Measurements from ENCODE around the gene CHCHD3. TPM values are rescaled to one million over a fixed set of nuclear protein-coding genes. Genes with fewer than 3 reads are reported as not detected.

CHCHD3 gene
- polyA plus RNA-seq, 2 of the 4 experiments (the other 2 are of a cell fraction), result 96.7 to 139 TPM

GRCh38 chr7:132993377-132994013 lies 88.4 kb downstream of the CHCHD3 start:
- Histone ChIP-seq H3K4me3 (no peak overlapping the region), H3K9me3 (no peaks in the 10 kb centered on the region), H3K4me2 (no peak overlapping the region), H3K27ac (no peak overlapping the region), H3K4me1 (peaks cover 16% of the 10 kb centered on the region; the same call in 1 of the 3 replicates)
- DNase-seq (ENCODE audit: low read depth in 1 of 2, low spot score in 1 of 2), result no peak
- ATAC-seq, result no peak
- WGBS (ENCODE audit: missing lambda C conversion rate), result 90% methylated on average over 5 of the region's 5 CpGs
- ChIA-PET POLR2A (no interaction called here), CTCF (no interaction called here)
- no peak for FAIRE-seq
- no peak for TF ChIP-seq BCL3 (IDR thresholded peaks at IDR 0.05)
- TF ChIP-seq CEBPB (IDR thresholded peaks at IDR 0.05), result no peak
- TF ChIP-seq POLR2AphosphoS2 (conservative IDR thresholded peaks at IDR 0.05; ENCODE audit: low read length), result no peak
- TF ChIP-seq E2F6 (IDR thresholded peaks at IDR 0.05; ENCODE audit: borderline replicate concordance, low read depth), result no peak
- no peak for TF ChIP-seq HOXB13 (CRISPR knock-in tag; IDR thresholded peaks at IDR 0.05; ENCODE audit: low read depth)
- no peak for TF ChIP-seq CHD4 (IDR thresholded peaks at IDR 0.05; ENCODE audit: borderline replicate concordance)
- TF ChIP-seq SREBF2 (IDR thresholded peaks at IDR 0.05), result no peak
- no peak for TF ChIP-seq MAZ (IDR thresholded peaks at IDR 0.05; ENCODE audit: borderline replicate concordance, low read depth, low read length)

GRCh38 chr7:132991615-132992587 lies 90.0 kb downstream of the CHCHD3 start:
- FAIRE-seq, result no peak
- no peak for ATAC-seq
- Histone ChIP-seq H3K27ac (no peak overlapping the region), H3K4me2 (no peak overlapping the region), H3K4me1 (peaks cover 16% of the 10 kb centered on the region; the same call in 1 of the 3 replicates), H3K4me3 (no peak overlapping the region), H3K9me3 (no peaks in the 10 kb centered on the region)
- WGBS (ENCODE audit: missing lambda C conversion rate), result 81% methylated on average over 9 of the region's 9 CpGs
- TF ChIP-seq RNF2 (IDR thresholded peaks at IDR 0.05; ENCODE audit: borderline replicate concordance, low read depth), result no peak
- no peak for TF ChIP-seq GATA3 (IDR thresholded peaks at IDR 0.05; ENCODE audit: borderline replicate concordance)
- no peak for TF ChIP-seq ZSCAN20 (CRISPR knock-in tag; IDR thresholded peaks at IDR 0.05)
- no peak for TF ChIP-seq BHLHE40 (IDR thresholded peaks at IDR 0.05; ENCODE audit: low read depth, low read length)
- no peak for TF ChIP-seq RCOR1 (IDR thresholded peaks at IDR 0.05; ENCODE audit: low read depth, low read length)
- no peak for TF ChIP-seq ZNF302 (CRISPR knock-in tag; IDR thresholded peaks at IDR 0.05)
- TF ChIP-seq ZC3H11A (IDR thresholded peaks at IDR 0.05), result no peak
- TF ChIP-seq HOXB5 (CRISPR knock-in tag; IDR thresholded peaks at IDR 0.05), result no peak
- no peak for TF ChIP-seq NFE2L2 (conservative IDR thresholded peaks at IDR 0.05; ENCODE audit: low read length)
- TF ChIP-seq HOXA7 (CRISPR knock-in tag; IDR thresholded peaks at IDR 0.05), result no peak
- ChIA-PET POLR2A (interaction anchor here (1.6 kb wide), 1 partner anchor 90 kb away, joined by 4 read pairs; the partner anchor contains the start of gene CHCHD3), CTCF (interaction anchor here (1.4 kb wide), 1 partner anchor 10 kb away, joined by 4 read pairs; no protein-coding TSS in a partner anchor)
- DNase-seq (ENCODE audit: low read depth in 1 of 2, low spot score in 1 of 2), result no peak

GRCh38 chr7:132988117-132988516 lies 93.8 kb downstream of the CHCHD3 start:
- POLR2A ChIA-PET, result no interaction called here
- no peak for DNase-seq (ENCODE audit: low read depth in 1 of 2, low spot score in 1 of 2)
- ATAC-seq, result no peak

More at GRCh38 chr7:132988117-132988516, 93.8 kb downstream of the CHCHD3 start:
- H3K4me1 ChIP-seq, result peaks cover 13% of the 10 kb centered on the region; the same call in 1 of the 3 replicates
- CTCF ChIA-PET, result no interaction called here
- no peak for TF ChIP-seq TFCP2L1 (CRISPR knock-in tag; IDR thresholded peaks at IDR 0.05)
- TF ChIP-seq ZFP36 (IDR thresholded peaks at IDR 0.05; ENCODE audit: borderline replicate concordance, partially characterized antibody), result no peak
- TF ChIP-seq ZC3H11A (IDR thresholded peaks at IDR 0.05), result no peak
- no peak for TF ChIP-seq ZSCAN20 (CRISPR knock-in tag; IDR thresholded peaks at IDR 0.05)
- TF ChIP-seq POLR2AphosphoS2 (conservative IDR thresholded peaks at IDR 0.05; ENCODE audit: low read length), result no peak
- TF ChIP-seq NPAS2 (CRISPR knock-in tag; IDR thresholded peaks at IDR 0.05; ENCODE audit: borderline replicate concordance), result no peak
- TF ChIP-seq RNF2 (IDR thresholded peaks at IDR 0.05; ENCODE audit: borderline replicate concordance, low read depth), result no peak
- TF ChIP-seq MYC (IDR thresholded peaks at IDR 0.05; ENCODE audit: borderline replicate concordance, low read length), result no peak
- no peak for TF ChIP-seq SMC3 (IDR thresholded peaks at IDR 0.05)
- TF ChIP-seq CBX2 (IDR thresholded peaks at IDR 0.05; ENCODE audit: borderline replicate concordance, low read depth), result no peak
- TF ChIP-seq FOXS1 (CRISPR knock-in tag; IDR thresholded peaks at IDR 0.05), result no peak
- TF ChIP-seq HOXB13 (CRISPR knock-in tag; IDR thresholded peaks at IDR 0.05; ENCODE audit: low read depth), result no peak
- TF ChIP-seq TP53 (CRISPR knock-in tag; IDR thresholded peaks at IDR 0.05), result no peak
- no peak for FAIRE-seq
- no peak overlapping the region for H3K27ac ChIP-seq
- H3K4me3 ChIP-seq, result no peak overlapping the region
- no peak overlapping the region for H3K4me2 ChIP-seq
- peaks cover 3% of the 10 kb centered on the region; the same call in 1 of the 3 replicates for H3K9me3 ChIP-seq
- 88% methylated on average over 1 of the region's 1 CpG for WGBS (ENCODE audit: missing lambda C conversion rate)
